Ishikawa (cell line): ENCODE results near the gene RUVBL1.

Experiments
- EGR1 ChIP-seq: IDR thresholded peaks from 2 replicates; pipeline ENCODE4 v1.6.1; 2012
- EP300 ChIP-seq: IDR thresholded peaks from 2 replicates; pipeline ENCODE4 v1.6.1; 2012; ENCODE audit warnings: borderline replicate concordance
- FOXM1 ChIP-seq: IDR thresholded peaks from 2 replicates; pipeline ENCODE4 v1.6.1; 2012; ENCODE audit warnings: low read depth, borderline replicate concordance
- MAX ChIP-seq: IDR thresholded peaks from 2 replicates; pipeline ENCODE4 v1.6.1; 2012
- RAD21 ChIP-seq: IDR thresholded peaks from 2 replicates; pipeline ENCODE4 v1.6.1; 2012; ENCODE audit warnings: low read depth
- REST ChIP-seq: IDR thresholded peaks from 2 replicates; pipeline ENCODE4 v1.6.1; 2012; ENCODE audit warnings: low read depth, mild to moderate bottlenecking
- TAF1 ChIP-seq: IDR thresholded peaks from 2 replicates; pipeline ENCODE4 v1.6.1; 2012; ENCODE audit warnings: low read depth, mild to moderate bottlenecking
- TCF12 ChIP-seq: IDR thresholded peaks from 2 replicates; pipeline ENCODE4 v1.6.1; 2012; ENCODE audit warnings: low read depth
- TEAD4 ChIP-seq: IDR thresholded peaks from 2 replicates; pipeline ENCODE4 v1.6.1; 2012
- YY1 ChIP-seq: IDR thresholded peaks from 2 replicates; pipeline ENCODE4 v1.6.1; 2012; ENCODE audit warnings: low read depth
- ZBTB7A ChIP-seq: IDR thresholded peaks from 2 replicates; pipeline ENCODE4 v1.6.1; 2012; ENCODE audit warnings: low read depth

DNA sequence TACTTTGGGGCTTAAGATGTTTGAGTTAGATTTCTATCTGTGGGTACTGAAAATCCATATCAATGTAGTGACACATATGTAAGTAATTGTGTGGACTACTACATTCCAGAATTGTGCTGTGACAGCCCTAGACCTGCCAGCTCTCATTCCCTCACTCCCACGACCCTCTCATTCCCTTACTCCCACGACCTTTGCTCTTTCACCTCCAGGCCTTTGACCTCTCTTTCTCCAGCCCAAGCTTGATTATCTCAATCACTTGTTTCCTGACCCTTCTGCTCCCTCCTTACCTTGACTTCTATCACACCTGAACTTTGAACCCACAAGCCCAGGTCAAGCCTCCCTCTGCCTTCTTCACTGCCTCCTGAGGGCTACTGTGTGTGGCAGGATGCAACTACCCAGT lies 3.6 kb upstream of the RUVBL1 start:
- TF ChIP-seq EP300 (no peak), ZBTB7A (no peak), TAF1 (no peak), TEAD4 (no peak), YY1 (no peak), REST (no peak), TCF12 (no peak), EGR1 (no peak), MAX (no peak), RAD21 (no peak), FOXM1 (no peak)
